H9 (cell line): ENCODE data around the gene LAIR1. TPM values are rescaled to one million over a fixed set of nuclear protein-coding genes. Genes with fewer than 3 reads are reported as not detected.

ENCODE experiments used
- DNase-seq: peaks from one replicate; pipeline ENCODE4 v3.0.0-alpha.2; 2017
- H2AFZ ChIP-seq: one replicate; pipeline ENCODE4 v1.6.1; 2013; ENCODE audit warnings: mild to moderate bottlenecking, low read length, control low read depth, moderate library complexity
- H2AK5ac ChIP-seq: 2 replicates; pipeline ENCODE4 v1.6.1; 2013; ENCODE audit warnings: low read length, control low read depth, mixed read lengths; ENCODE audit not compliant: insufficient read length
- H2BK120ac ChIP-seq: one replicate; pipeline ENCODE4 v1.6.1; 2013; ENCODE audit warnings: low read depth, mild to moderate bottlenecking, low read length, control low read depth, inconsistent platforms; ENCODE audit not compliant: poor library complexity, severe bottlenecking
- H2BK12ac ChIP-seq: 2 replicates; pipeline ENCODE4 v1.6.1; 2013; ENCODE audit warnings: low read length, control low read depth, mixed read lengths, low read depth; ENCODE audit not compliant: insufficient read length
- H2BK15ac ChIP-seq: 2 replicates; pipeline ENCODE4 v1.6.1; 2013; ENCODE audit warnings: low read depth, low read length, control low read depth
- H2BK20ac ChIP-seq: one replicate; pipeline ENCODE4 v1.6.1; 2013; ENCODE audit warnings: low read depth, mild to moderate bottlenecking, low read length, control low read depth, inconsistent platforms; ENCODE audit not compliant: poor library complexity, severe bottlenecking
- H2BK5ac ChIP-seq: 2 replicates; pipeline ENCODE4 v1.6.1; 2013; ENCODE audit warnings: low read length, control low read depth, mixed read lengths; ENCODE audit not compliant: insufficient read length
- H3K14ac ChIP-seq: 2 replicates; pipeline ENCODE4 v1.6.1; 2013; ENCODE audit warnings: low read length, control low read depth; ENCODE audit not compliant: insufficient read depth
- H3K18ac ChIP-seq: 2 replicates; pipeline ENCODE4 v1.6.1; 2013; ENCODE audit warnings: low read depth, mild to moderate bottlenecking, mixed read lengths, low read length, control low read depth; ENCODE audit not compliant: insufficient read length
- H3K23ac ChIP-seq: 2 replicates; pipeline ENCODE4 v1.6.1; 2013; ENCODE audit warnings: low read length, control low read depth, mixed read lengths, low read depth; ENCODE audit not compliant: insufficient read length
- H3K23me2 ChIP-seq: 2 replicates; pipeline ENCODE4 v1.6.1; 2013; ENCODE audit warnings: low read depth, mild to moderate bottlenecking, mixed read lengths, low read length, control low read depth; ENCODE audit not compliant: insufficient read length, poor library complexity, severe bottlenecking
- H3K27ac ChIP-seq: 2 replicates; pipeline ENCODE4 v1.5.1; 2013; ENCODE audit warnings: low read length, control low read depth, mixed read lengths, low read depth; ENCODE audit not compliant: insufficient read length
- H3K27me3 ChIP-seq: 2 replicates; pipeline ENCODE4 v1.6.1; 2013; ENCODE audit warnings: low read length, control low read depth, inconsistent platforms; ENCODE audit not compliant: insufficient read depth
- H3K4ac ChIP-seq: 2 replicates; pipeline ENCODE4 v1.6.1; 2013; ENCODE audit warnings: low read depth, mild to moderate bottlenecking, control low read depth, inconsistent platforms, low read length, moderate library complexity
- H3K4me1 ChIP-seq: 2 replicates; pipeline ENCODE4 v1.6.1; 2013; ENCODE audit warnings: low read length, control low read depth, inconsistent platforms; ENCODE audit not compliant: insufficient read depth
- H3K4me2 ChIP-seq: 2 replicates; pipeline ENCODE4 v1.6.1; 2013; ENCODE audit warnings: low read length, control low read depth, mixed read lengths; ENCODE audit not compliant: insufficient read length, insufficient read depth
- H3K56ac ChIP-seq: 2 replicates; pipeline ENCODE4 v1.6.1; 2013; ENCODE audit warnings: low read depth, mild to moderate bottlenecking, mixed read lengths, low read length, control low read depth; ENCODE audit not compliant: insufficient read length
- H3K79me1 ChIP-seq: 2 replicates; pipeline ENCODE4 v1.6.1; 2013; ENCODE audit warnings: low read depth, mild to moderate bottlenecking, moderate library complexity, low read length, control low read depth, inconsistent platforms; ENCODE audit not compliant: insufficient read depth, poor library complexity, severe bottlenecking
- H3K79me2 ChIP-seq: 2 replicates; pipeline ENCODE4 v1.6.1; 2013; ENCODE audit warnings: low read length, control low read depth, inconsistent platforms; ENCODE audit not compliant: insufficient read depth
- H3K9ac ChIP-seq: 2 replicates; pipeline ENCODE4 v1.6.1; 2013; ENCODE audit warnings: low read length, control low read depth, mixed read lengths; ENCODE audit not compliant: insufficient read length; ENCODE audit errors: extremely low read depth
- H3K9me3 ChIP-seq: one replicate; pipeline ENCODE4 v1.6.1; 2013; ENCODE audit warnings: low read depth, low read length, inconsistent platforms; ENCODE audit not compliant: control insufficient read depth
- H3T11ph ChIP-seq: one replicate; pipeline ENCODE4 v1.6.1; 2013; ENCODE audit warnings: mild to moderate bottlenecking, low read length, control low read depth, inconsistent platforms
- H4K20me1 ChIP-seq: one replicate; pipeline ENCODE4 v1.6.1; 2013; ENCODE audit not compliant: control insufficient read depth, insufficient read length, insufficient read depth
- H4K5ac ChIP-seq: 2 replicates; pipeline ENCODE4 v1.6.1; 2013; ENCODE audit warnings: low read depth, mild to moderate bottlenecking, mixed read lengths, low read length, control low read depth; ENCODE audit not compliant: insufficient read length
- H4K8ac ChIP-seq: replicated peaks from 2 replicates; pipeline ENCODE4 v1.6.1; 2013; ENCODE audit warnings: low read length, control low read depth, mixed read lengths, low read depth; ENCODE audit not compliant: insufficient read length
- H4K91ac ChIP-seq: 2 replicates; pipeline ENCODE4 v1.6.1; 2013; ENCODE audit warnings: low read depth, mild to moderate bottlenecking, moderate library complexity, mixed read lengths, low read length, control low read depth; ENCODE audit not compliant: insufficient read length
- H3K27ac Mint-ChIP-seq, 3 experiments: 2 replicates in 2 of 3; 3 replicates in 1 of 3; pipeline ENCODE4 v1.8.0; 2020 to 2021; ENCODE audit warnings: mixed read lengths in 3 of 3, mild to moderate bottlenecking in 1 of 3, moderate library complexity in 1 of 3
- H3K27me3 Mint-ChIP-seq: 2 replicates; pipeline ENCODE4 v1.8.0; 2021; ENCODE audit warnings: low read depth, mild to moderate bottlenecking, moderate library complexity, mixed read lengths
- H3K36me3 Mint-ChIP-seq, 3 experiments: 2 replicates in 2 of 3; 3 replicates in 1 of 3; pipeline ENCODE4 v1.8.0; 2020 to 2021; ENCODE audit warnings: low read depth in 3 of 3, mixed read lengths in 3 of 3; ENCODE audit not compliant: insufficient read depth in 1 of 3
- H3K4me1 Mint-ChIP-seq, 2 experiments: 2 replicates each; pipeline ENCODE4 v1.8.0; 2020; ENCODE audit warnings: mixed read lengths in 2 of 2
- H3K4me3 Mint-ChIP-seq, 2 experiments: 2 replicates in 1 of 2; 3 replicates in 1 of 2; pipeline ENCODE4 v1.8.0; 2020 to 2021; ENCODE audit warnings: mild to moderate bottlenecking in 2 of 2, mixed read lengths in 2 of 2, moderate library complexity in 1 of 2
- H3K9me3 Mint-ChIP-seq, 2 experiments: 2 replicates in 1 of 2; 3 replicates in 1 of 2; pipeline ENCODE4 v1.8.0; 2020; ENCODE audit warnings: mild to moderate bottlenecking in 2 of 2, mixed read lengths in 2 of 2, moderate library complexity in 1 of 2
- WGBS: extraction: QIAGEN DNeasy Blood & Tissue Kit; methylation state at CpG from one replicate; pipeline ENCODE4 v1.1.7; 2013; ENCODE audit warnings: missing lambda C conversion rate, low lambda C conversion rate, mixed read lengths; ENCODE audit not compliant: insufficient read length; ENCODE audit errors: extremely low coverage; 5-methylcytosine and 5-hydroxymethylcytosine counted together
- total RNA-seq: library from RNA; stranded (reverse); gene quantifications from 2 replicates; pipeline ENCODE4 v1.2.1, GENCODE V29; 2021
- TF ChIP-seq, protein P1 (sequence below): fragments of 200-600 bp; sonication (generic); conservative IDR thresholded peaks from 3 replicates; pipeline ENCODE4 v1.8.0; 2021; ENCODE audit warnings: antibody characterized with exemption, mild to moderate bottlenecking

LAIR1 gene
- total RNA-seq, 1 experiment from 2014 or later: not detected

DNA sequence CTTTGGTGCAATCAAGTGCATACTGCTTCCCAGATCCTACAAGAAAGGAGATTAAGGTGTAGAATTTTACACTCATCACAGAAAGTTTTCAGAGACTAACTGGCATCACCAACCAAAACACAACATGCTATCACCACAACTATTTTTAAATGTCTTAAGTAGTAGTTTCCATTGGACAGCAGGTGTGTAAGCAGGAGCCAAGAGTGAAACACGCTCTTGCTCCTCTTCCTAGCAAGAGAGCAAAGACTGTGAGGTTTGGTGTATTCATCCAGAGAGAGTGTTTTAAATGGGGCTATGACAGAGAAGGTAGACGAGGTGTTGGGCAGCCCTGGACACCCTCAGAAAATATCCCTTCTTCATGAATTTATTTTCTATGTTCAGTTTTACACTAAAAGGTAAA lies 13.3 kb downstream of the LAIR1 start:
- Mint-ChIP-seq H3K27ac (no peak overlapping the region), H3K9me3 (peaks cover 0 to 55% of the 10 kb centered on the region in 2 experiments; a peak in 4 of 5 replicates), H3K36me3 (no peaks in the 10 kb centered on the region), H3K4me3 (no peak overlapping the region), H3K4me1 (no peaks in the 10 kb centered on the region), H3K27me3 (peaks cover 46% of the 10 kb centered on the region)
- no peak for DNase-seq
- H3K18ac ChIP-seq: no peak overlapping the region
- TF ChIP-seq, protein P1, sequence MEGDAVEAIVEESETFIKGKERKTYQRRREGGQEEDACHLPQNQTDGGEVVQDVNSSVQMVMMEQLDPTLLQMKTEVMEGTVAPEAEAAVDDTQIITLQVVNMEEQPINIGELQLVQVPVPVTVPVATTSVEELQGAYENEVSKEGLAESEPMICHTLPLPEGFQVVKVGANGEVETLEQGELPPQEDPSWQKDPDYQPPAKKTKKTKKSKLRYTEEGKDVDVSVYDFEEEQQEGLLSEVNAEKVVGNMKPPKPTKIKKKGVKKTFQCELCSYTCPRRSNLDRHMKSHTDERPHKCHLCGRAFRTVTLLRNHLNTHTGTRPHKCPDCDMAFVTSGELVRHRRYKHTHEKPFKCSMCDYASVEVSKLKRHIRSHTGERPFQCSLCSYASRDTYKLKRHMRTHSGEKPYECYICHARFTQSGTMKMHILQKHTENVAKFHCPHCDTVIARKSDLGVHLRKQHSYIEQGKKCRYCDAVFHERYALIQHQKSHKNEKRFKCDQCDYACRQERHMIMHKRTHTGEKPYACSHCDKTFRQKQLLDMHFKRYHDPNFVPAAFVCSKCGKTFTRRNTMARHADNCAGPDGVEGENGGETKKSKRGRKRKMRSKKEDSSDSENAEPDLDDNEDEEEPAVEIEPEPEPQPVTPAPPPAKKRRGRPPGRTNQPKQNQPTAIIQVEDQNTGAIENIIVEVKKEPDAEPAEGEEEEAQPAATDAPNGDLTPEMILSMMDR: no peak
- no peak overlapping the region for H3K56ac ChIP-seq
- no peaks in the 10 kb centered on the region for H3K9me3 ChIP-seq
- H2BK12ac ChIP-seq: no peak overlapping the region
- no peak overlapping the region for H4K5ac ChIP-seq
- no peak overlapping the region for H4K91ac ChIP-seq
- H4K8ac ChIP-seq: no peak overlapping the region
- no peaks in the 10 kb centered on the region for H3K79me2 ChIP-seq
- no peak overlapping the region for H2BK15ac ChIP-seq
- H3K23me2 ChIP-seq: no peaks in the 10 kb centered on the region
- no peaks in the 10 kb centered on the region for H3K4me1 ChIP-seq
- H2AFZ ChIP-seq: no peak overlapping the region
- H3K23ac ChIP-seq: no peak overlapping the region
- H2BK120ac ChIP-seq: no peak overlapping the region
- no peak overlapping the region for H3K9ac ChIP-seq
- no peak overlapping the region for H2BK5ac ChIP-seq
- no peaks in the 10 kb centered on the region for H4K20me1 ChIP-seq
- H2AK5ac ChIP-seq: no peak overlapping the region
- no peak overlapping the region for H2BK20ac ChIP-seq
- H3K4ac ChIP-seq: no peak overlapping the region
- H3K27me3 ChIP-seq: no peaks in the 10 kb centered on the region
- H3K4me2 ChIP-seq: no peak overlapping the region
- H3K79me1 ChIP-seq: no peaks in the 10 kb centered on the region
- H3K14ac ChIP-seq: no peak overlapping the region
- H3K27ac ChIP-seq: no peak overlapping the region
- no CpG with 5 or more reads among the region's 2 CpGs for WGBS
- no peak overlapping the region for H3T11ph ChIP-seq
